PC-9 (cell line): ENCODE measurements around the gene ACTN1. TPM values are rescaled to one million over a fixed set of nuclear protein-coding genes. Genes with fewer than 3 reads are reported as not detected.

Source experiments
- BruUV-seq: library from RNA; stranded (reverse); fragments of 400-500 nt; replicated peaks from 2 replicates; lab custom pipeline; 2021; lab: Mats Ljungman, UMichigan
- CTCF ChIA-PET: fragments of 300-600 bp; sonication (Branson Sonifier 250); formaldehyde crosslinking; loops from one replicate; lab custom pipeline; 2022; ENCODE audit warnings: antibody characterized with exemption; lab: Charles Lee
- POLR2A ChIA-PET: fragments of 300-600 bp; sonication (Branson Sonifier 250); formaldehyde crosslinking; loops from one replicate; lab custom pipeline; 2022; ENCODE audit warnings: antibody characterized with exemption; ENCODE audit not compliant: unreplicated experiment; lab: Charles Lee
- DNase-seq, 2 experiments: peaks; one replicate each; pipeline versions ENCODE4 v3.0.0 to v3.0.0-alpha.2; 2015 to 2022; ENCODE audit warnings: mixed read lengths in 1 of 2
- H2AFZ ChIP-seq: fragments of 200-600 bp; sonication (generic); 2 replicates; pipeline ENCODE4 v1.8.1; 2017; ENCODE audit warnings: antibody characterized with exemption
- H3F3A ChIP-seq: fragments of 200-600 bp; sonication (generic); 2 replicates; pipeline ENCODE4 v1.8.1; 2017; ENCODE audit warnings: antibody characterized with exemption, mild to moderate bottlenecking, low read depth; ENCODE audit not compliant: insufficient read depth
- H3K27ac ChIP-seq: fragments of 200-600 bp; sonication (generic); 2 replicates; pipeline ENCODE4 v1.6.1; 2016; ENCODE audit warnings: mixed run types
- H3K27me3 ChIP-seq: fragments of 200-600 bp; sonication (generic); 2 replicates; pipeline ENCODE4 v1.6.1; 2016; ENCODE audit warnings: low read depth, mixed run types; ENCODE audit not compliant: insufficient read depth
- H3K36me3 ChIP-seq: fragments of 200-600 bp; sonication (generic); 2 replicates; pipeline ENCODE4 v1.6.1; 2016; ENCODE audit warnings: low read depth, mixed run types
- H3K4me1 ChIP-seq: fragments of 200-600 bp; sonication (generic); replicated peaks from 2 replicates; pipeline ENCODE4 v1.6.1; 2016; ENCODE audit warnings: mixed run types; ENCODE audit not compliant: insufficient read depth
- H3K4me2 ChIP-seq: fragments of 200-600 bp; sonication (generic); 2 replicates; pipeline ENCODE4 v1.6.1; 2017; ENCODE audit warnings: mixed run types
- H3K4me3 ChIP-seq: fragments of 200-600 bp; sonication (generic); 2 replicates; pipeline ENCODE4 v1.6.1; 2016; ENCODE audit warnings: mixed run types
- H3K79me2 ChIP-seq: fragments of 200-600 bp; sonication (generic); 2 replicates; pipeline ENCODE4 v1.6.1; 2017; ENCODE audit warnings: low read depth, mixed run types
- H3K9me2 ChIP-seq: fragments of 200-600 bp; sonication (generic); 2 replicates; pipeline ENCODE4 v1.8.1; 2017; ENCODE audit warnings: mild to moderate bottlenecking; ENCODE audit not compliant: insufficient read depth
- H3K9me3 ChIP-seq: fragments of 200-600 bp; sonication (generic); 2 replicates; pipeline ENCODE4 v1.8.1; 2016; ENCODE audit warnings: low read depth; ENCODE audit not compliant: insufficient read depth
- H4K20me1 ChIP-seq: fragments of 200-600 bp; sonication (generic); 2 replicates; pipeline ENCODE4 v1.8.1; 2017; ENCODE audit not compliant: insufficient read depth
- CTCF ChIP-seq: fragments of 200-600 bp; sonication (generic); conservative IDR thresholded peaks from 2 replicates; pipeline ENCODE4 v1.6.1; 2017; ENCODE audit warnings: mixed run types, antibody characterized with exemption, mild to moderate bottlenecking, moderate library complexity
- EZH2 ChIP-seq: fragments of 200-600 bp; sonication (generic); IDR thresholded peaks from 2 replicates; pipeline ENCODE4 v1.8.0; 2017; ENCODE audit warnings: antibody characterized with exemption, low read depth
- intact Hi-C: fragments of 100-400 bp; cut with micrococcal nuclease; formaldehyde crosslinking; loops from one replicate; pipeline ENCODE4 v1.10.0; 2022; ENCODE audit not compliant: unreplicated experiment
- total RNA-seq: library from RNA; stranded (reverse); gene quantifications from 2 replicates; pipeline ENCODE4 v1.2.3, GENCODE V29; 2021

ACTN1 gene
- total RNA-seq, 1 experiment from 2014 or later, result 314 TPM

DNA sequence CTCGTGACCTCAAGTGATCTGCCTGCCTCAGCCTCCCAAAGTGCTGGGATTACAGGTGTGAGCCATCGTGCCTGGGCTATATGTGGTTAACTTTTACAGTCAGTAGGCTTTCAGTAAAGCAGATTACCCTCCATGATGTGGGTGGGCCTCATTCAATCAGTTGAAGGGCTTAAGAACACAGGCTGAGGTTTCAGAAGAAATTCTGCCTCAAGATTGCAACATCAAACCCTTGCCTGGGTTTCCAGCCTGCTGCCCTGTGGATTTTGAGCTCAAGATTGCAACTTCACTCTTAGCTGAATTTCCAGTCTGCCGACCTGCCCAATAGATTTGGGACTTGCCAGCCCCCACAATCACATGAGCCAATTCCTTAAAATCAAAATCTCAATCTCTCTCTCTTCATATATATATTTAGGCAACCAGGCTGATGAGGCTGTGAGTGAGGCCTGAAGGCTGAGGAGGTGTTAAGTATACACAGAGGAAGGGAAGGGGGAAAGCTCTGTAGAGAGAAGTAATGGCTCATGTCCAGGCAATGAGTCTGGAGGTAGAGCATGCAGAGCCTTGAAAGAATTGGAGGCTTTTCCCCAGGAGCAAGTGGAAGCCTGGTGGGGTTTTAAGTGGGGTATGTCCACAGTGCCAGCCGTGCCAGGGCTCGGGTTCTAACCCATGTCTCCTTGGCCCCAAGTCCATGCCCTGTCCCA, 33.3 kb upstream of the ACTN1 start:
- Histone ChIP-seq H3K27ac (peak overlapping the region; percentile 15; the same call in 1 of the 2 replicates), H3F3A (peaks cover 20% of the 10 kb centered on the region; the same call in 1 of the 2 replicates), H3K9me3 (no peaks in the 10 kb centered on the region), H3K79me2 (no peaks in the 10 kb centered on the region), H3K4me3 (no peak overlapping the region), H3K9me2 (no peaks in the 10 kb centered on the region), H3K4me2 (no peak overlapping the region), H4K20me1 (no peaks in the 10 kb centered on the region), H3K27me3 (no peaks in the 10 kb centered on the region), H2AFZ (no peak overlapping the region), H3K4me1 (peaks cover 28% of the 10 kb centered on the region), H3K36me3 (no peaks in the 10 kb centered on the region)
- no TSS peak for BruUV-seq
- CTCF ChIA-PET, result no interaction called here
- DNase-seq, result no peak
- intact Hi-C loops, result no loop called here
- POLR2A ChIA-PET, result interaction anchor here (0.7 kb wide), 1 partner anchor 123 kb away, joined by 3 read pairs; no protein-coding TSS in a partner anchor
- TF ChIP-seq EZH2 (no peak), CTCF (no peak)

DNA sequence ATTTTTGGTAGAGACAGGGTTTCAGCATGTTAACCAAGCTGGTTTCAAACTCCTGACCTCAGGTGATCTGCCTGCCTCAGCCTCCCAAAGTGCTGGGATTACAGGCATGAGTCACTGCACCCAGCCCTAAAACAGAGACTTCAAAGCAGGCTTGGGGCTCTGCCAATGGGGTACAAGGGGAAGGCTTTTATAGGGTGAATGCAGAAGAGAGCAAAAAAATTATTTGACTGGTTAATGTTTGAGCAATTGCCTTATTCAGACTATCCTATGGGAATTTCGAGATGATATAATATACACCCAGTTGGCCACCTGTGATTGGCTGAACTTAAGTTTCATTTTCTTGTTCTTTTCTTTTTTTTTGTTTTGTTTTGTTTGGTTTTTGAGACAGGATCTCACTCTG, 31.5 kb upstream of the ACTN1 start:
- Histone ChIP-seq H3K4me1 (peaks cover 33% of the 10 kb centered on the region), H3K36me3 (no peaks in the 10 kb centered on the region), H3K79me2 (no peaks in the 10 kb centered on the region), H3K9me3 (no peaks in the 10 kb centered on the region), H3F3A (peaks cover 26% of the 10 kb centered on the region; the same call in 1 of the 2 replicates), H4K20me1 (no peaks in the 10 kb centered on the region), H3K9me2 (no peaks in the 10 kb centered on the region), H3K4me2 (peak overlapping the region; percentile 14), H3K27ac (no peak overlapping the region), H3K27me3 (no peaks in the 10 kb centered on the region), H3K4me3 (no peak overlapping the region), H2AFZ (no peak overlapping the region)
- intact Hi-C loops, result no loop called here
- ChIA-PET CTCF (no interaction called here), POLR2A (no interaction called here)
- peak in 1 of 2 experiments; percentile 70 for DNase-seq
- no TSS peak for BruUV-seq
- TF ChIP-seq CTCF, result no peak
- TF ChIP-seq EZH2, result no peak

DNA sequence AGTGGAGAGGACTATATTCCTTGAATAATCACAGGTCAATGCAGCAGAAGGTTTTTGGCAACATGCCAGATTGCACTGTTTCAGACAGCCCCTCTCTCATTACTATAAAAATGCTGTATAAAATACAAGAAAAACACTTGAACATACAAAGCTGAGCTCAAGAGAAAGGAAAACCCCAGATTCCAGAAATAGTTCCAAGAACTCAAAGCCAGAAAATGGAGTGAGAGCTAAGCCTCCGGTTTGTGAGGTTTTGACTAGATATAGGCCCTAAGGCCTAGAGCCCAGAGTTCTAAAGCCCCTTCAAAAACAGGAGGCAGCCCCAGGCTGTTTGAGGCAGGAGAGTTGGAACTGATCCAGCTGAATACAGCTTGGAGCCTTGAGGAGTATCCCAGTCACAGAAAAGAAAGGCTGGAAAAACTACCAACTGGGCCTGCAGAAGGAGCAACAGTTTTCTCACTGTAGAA, 29.4 kb upstream of the ACTN1 start:
- Histone ChIP-seq H3K79me2 (no peaks in the 10 kb centered on the region), H3K9me3 (no peaks in the 10 kb centered on the region), H3K9me2 (no peaks in the 10 kb centered on the region), H3K4me3 (no peak overlapping the region), H3K27me3 (no peaks in the 10 kb centered on the region), H3K4me2 (no peak overlapping the region), H3K36me3 (no peaks in the 10 kb centered on the region), H3K27ac (no peak overlapping the region), H3F3A (peaks cover 27% of the 10 kb centered on the region), H2AFZ (no peak overlapping the region), H3K4me1 (peaks cover 33% of the 10 kb centered on the region), H4K20me1 (no peaks in the 10 kb centered on the region)
- DNase-seq, result no peak
- no TSS peak for BruUV-seq
- ChIA-PET CTCF (no interaction called here), POLR2A (no interaction called here)
- intact Hi-C loops, result no loop called here
- no peak for TF ChIP-seq CTCF
- TF ChIP-seq EZH2, result no peak
